Myocyte (in vitro differentiated cells): Measurements from ENCODE around the gene FXYD6. TPM values are rescaled to one million over a fixed set of nuclear protein-coding genes. Genes with fewer than 3 reads are reported as not detected.

ENCODE experiments used
- DNase-seq: peaks from one replicate; pipeline ENCODE4 v3.0.0-alpha.2; 2012; ENCODE audit warnings: low read depth
- total RNA-seq: library from RNA; depleted of rRNA; stranded (reverse); fragments of >200 nt; gene quantifications from 2 replicates; pipeline ENCODE4 v1.2.3, GENCODE V29; 2014

FXYD6 gene
- total RNA-seq, 1 donor from 2014 or later = 3.1 TPM

GRCh38 chr11:117831661-117832415 is 44.6 kb downstream of the FXYD6 start:
- DNase-seq = no peak

DNA sequence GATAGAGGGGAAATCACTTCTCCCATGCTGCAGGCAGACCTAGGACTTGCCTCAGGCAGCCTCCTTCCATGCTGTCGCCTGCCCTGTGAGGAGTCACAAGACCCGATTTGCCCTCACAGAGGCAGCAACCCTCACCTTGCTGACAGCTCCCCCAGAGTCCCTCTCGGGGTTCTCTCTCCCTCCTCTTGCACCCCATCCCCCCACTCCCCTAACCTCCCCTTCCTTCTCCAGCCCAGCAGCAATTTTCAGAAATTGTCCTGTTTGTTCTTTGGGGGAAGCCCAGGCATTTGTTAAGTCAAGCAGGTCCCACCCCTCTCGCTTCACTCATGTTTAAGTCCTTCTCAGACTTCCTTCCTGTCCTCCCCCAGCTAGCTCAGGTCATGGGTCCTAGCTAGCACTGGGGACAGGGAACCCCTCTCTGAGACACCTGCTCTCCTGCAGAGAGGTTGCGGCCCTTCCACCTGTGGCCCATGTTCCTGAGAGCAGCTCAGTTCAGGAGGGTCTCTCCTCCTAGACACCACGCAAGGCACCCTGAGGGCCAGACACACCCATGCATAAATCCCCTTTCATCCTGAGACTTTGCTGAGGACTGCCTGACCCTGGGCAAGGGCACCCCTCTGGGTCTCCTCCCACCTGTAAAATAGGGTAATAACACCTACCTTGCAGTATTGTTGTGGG is 45.6 kb downstream of the FXYD6 start:
- DNase-seq = no peak

DNA sequence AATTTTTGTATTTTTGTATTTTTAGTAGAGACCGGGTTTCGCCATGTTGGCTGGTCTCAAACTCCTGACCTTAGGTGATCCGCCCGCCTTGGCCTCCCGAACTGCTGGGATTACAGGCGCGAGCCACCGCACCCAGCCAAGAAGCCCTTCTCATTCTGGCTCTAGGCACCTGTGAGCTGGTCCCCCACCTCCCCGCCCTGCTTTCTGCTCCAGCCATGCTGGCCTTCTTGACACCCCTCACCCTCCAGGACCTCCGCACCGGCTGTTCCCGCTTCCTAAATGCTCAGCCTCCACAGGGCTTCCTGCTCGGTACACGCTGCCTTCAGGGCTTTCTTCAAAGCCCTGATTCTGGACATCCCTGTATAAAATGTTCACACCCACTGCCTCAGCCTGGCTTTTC is 46.4 kb downstream of the FXYD6 start:
- no peak for DNase-seq

- DNase-seq = no peak
Observed at GRCh38 chr11:117829369-117829725, 47.1 kb downstream of the FXYD6 start.

GRCh38 chr11:117828611-117829368 is 47.7 kb downstream of the FXYD6 start:
- DNase-seq = peak; percentile 92

GRCh38 chr11:117827521-117828511 is 48.6 kb downstream of the FXYD6 start:
- DNase-seq = no peak

DNA sequence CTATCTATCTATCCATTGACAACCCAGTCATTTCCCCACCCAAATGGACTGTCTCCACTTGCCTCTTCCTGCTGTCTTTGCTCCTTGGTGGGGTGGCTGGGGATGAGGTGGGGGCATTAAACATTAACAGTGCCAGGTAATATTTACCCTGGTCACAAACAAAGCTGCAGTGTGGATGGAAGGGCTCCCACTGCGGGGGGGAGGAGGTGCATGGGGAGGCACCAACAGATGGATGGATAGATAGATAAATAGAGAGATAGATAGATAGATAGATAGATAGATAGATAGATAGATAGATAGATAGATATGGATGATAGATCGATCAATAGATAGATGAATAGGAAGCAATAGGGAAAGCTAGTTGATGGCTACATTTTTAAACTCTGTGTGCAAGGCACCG is 49.6 kb downstream of the FXYD6 start:
- no peak for DNase-seq

DNA sequence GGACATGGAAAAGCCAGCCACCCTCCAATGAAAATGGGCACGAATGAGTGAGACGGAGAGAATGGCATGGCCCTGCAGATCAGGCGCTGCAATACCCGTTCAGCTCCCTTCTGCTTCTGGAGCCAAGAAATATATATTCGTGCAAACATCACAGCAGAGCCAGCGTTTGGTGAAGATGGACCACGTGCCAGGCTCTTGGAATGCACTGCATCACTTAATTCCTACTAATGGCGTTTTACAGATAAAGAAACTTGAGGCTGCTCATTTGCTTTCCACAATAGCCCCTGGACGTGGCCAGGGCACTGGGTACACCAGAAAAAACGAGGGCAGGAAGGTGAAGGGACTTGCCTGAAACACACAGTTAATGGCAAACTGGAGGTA is 50.3 kb downstream of the FXYD6 start:
- no peak for DNase-seq

- DNase-seq = no peak
Observed at GRCh38 chr11:117825538-117826189, 50.8 kb downstream of the FXYD6 start.

DNA sequence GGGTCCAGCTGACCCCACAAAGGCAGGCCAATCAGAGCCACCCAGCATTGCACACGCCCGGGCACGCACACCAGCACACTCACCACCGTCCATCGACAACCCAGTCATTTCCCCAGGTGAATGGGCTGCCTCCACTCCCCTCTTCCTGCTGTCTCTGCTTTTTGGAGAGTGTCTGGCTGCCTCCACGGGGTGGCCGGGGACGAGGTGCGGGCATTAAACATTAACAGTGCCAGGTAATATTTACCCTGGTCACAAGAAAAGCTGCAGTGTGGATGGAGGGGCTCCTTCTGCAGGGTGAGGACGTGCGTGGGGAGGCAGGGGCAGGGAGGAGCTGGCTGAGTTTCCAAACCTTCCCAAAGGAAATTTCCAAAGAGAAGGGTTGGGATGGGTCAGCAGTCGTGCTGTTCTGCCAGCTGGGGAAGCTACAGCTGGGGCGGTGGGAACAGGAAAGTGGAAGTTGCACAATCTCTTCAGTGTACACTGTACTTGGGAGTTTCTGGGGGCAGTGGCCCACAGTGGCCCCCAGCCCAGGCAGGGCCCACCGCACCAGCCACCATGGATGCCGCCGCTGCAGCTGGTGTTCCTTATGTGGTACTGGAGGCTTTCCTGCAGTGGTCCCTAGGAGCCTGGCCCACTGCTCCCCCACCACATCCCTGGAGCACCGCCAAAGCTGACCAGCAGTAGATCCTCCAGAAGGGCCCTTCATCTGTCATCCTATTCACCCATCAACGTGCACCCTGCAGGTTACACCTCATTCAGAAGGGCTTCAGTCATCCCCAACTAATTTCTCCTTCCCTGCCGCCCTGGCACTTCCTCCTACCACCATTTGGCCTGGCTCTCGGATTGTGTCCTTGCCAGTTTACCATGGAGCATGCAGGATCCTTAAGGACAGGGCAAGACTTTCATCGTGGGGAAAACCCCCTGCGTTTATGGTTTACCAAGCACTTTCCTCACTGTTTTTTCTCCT is 51.6 kb downstream of the FXYD6 start, which contains the start of gene FXYD2:
FXYD2 (minus strand) TSS at position 174 of the 967 bp plus-strand sequence; CDS start at position 108, 66 bp downstream.
- DNase-seq = no peak

DNA sequence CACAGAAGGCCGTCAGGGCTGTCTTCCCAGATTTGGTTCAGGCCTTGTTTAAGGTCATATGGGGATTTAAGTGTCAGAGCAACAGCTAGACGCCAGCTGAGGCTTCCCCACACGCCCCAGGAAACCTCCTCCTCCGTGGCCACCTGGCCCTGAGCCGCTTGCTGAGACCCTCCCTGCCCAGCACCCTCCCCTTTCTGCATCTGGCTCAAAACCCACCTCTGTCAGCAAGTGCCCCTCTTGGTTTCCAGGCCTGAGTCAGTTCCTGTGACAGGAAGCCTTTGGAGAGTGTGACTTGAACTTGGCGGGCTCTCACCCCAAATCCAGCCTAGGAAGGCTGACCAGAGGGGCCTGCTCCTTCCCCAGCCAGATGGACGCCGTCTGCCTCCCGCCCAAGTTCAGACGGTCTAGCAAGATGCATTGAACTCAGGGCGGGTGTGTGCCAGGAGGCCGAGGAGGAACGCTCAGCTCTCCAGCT is 52.5 kb downstream of the FXYD6 start:
- no peak for DNase-seq

DNA sequence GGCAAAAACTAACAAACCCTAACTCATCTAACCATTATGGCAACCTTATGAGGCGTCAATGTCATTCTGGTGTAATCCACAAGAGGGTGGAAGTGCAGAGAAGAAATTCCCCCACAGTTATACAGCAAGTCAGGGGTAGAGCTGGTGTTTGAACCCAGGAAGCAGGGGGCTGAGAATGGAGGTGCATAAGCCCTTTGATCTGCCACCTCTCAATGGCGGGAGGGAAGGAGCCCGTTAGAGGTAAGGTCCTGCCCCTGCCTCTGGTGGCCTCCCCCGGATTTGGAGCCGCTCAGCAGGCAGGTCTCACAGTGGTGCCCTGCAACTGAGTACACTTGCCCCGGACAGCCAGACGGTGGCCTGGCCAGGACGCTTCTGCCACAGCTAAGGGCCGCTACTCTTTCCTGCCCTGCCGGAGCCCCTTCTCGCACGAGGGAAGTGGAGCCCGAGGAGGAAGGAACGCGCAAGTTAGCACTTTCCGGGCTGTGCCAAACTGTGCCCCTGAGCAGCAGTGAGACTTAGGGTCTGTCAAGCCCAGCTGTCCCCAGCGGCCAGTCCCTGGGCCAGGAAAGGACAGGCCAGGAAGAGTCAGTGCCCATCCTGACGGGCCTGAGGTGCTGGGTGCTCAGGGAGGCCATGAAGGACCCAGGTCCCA is 53.0 kb downstream of the FXYD6 start:
- DNase-seq = no peak

DNA sequence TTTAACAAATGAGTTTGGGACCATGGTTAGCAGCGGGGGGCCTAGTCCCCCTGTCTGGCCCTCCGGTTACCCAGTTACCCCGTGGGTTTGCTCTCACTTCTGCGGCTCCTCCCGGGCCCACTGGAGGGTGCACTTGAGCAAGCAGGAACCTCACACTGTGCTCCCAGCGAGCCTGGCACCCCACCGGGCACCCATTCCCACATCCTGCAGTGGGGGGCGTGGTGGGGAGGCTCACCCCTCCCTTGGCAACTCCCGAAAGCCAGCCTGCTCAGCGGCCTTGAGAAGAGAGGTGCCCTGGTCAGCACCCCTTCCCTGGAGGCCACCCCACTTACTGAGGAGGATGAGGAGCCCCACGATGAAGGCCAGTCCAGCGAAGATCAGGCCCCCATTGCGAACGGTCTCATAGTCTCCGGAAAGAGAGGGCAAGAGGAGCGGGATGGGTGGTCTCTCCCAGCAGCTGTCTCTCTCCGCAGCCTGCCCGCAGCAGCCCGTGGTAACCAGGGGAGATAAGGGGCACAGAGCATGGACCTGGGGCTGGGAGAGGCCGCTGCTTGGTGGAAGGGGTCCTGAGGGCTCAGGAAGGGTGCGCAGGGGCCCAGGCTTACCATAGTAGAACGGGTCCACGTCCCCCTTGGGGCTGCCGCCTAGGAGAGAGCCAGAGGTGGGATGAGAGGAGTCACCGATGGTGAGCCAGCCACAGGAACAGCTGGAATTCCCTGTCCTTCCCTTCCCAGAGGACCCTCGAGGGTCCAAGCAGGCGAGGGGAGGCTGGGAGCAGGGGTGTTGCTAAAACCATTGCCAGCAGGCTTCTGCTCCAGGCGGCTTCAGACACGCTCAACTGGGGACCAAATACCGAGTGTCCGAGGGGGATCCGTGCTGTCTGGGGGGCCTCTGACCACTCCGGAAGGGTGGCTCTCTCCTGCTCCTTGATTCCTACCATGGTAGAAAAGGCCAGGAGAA is 54.1 kb downstream of the FXYD6 start:
- no peak for DNase-seq

- no peak for DNase-seq
Observed at GRCh38 chr11:117821431-117821830, 55.0 kb downstream of the FXYD6 start.

GRCh38 chr11:117820516-117820915 is 55.9 kb downstream of the FXYD6 start:
- no peak for DNase-seq

GRCh38 chr11:117820071-117820470 is 56.4 kb downstream of the FXYD6 start:
- no peak for DNase-seq
